Stimulated activated CD4-positive, alpha-beta T cell treated with anti-CD3 and anti-CD28 coated beads, TNF-alpha, amount 100 ng/mL, for 1 hour (primary cell): ENCODE measurements around the gene KLHL29.
A peak's percentile ranks its signal among the peaks of the same experiment; 100 is the strongest.
"Not testable (repeated sequence)": the region's sequence is repeated elsewhere in the genome, so short reads cannot be mapped to it uniquely, and the experiment has no call there.

ENCODE experiments used
- DNase-seq, 3 donors: peaks; one replicate each; pipeline ENCODE4 v3.0.0-alpha.2; 2020; ENCODE audit warnings: low read depth in 3 of 3, low spot score in 1 of 3

KLHL29 gene

GRCh38 chr2:23367760-23368159, 17.2 kb upstream of the KLHL29 start:
- DNase-seq = no peak

- no peak for DNase-seq
Observed at GRCh38 chr2:23373666-23374065, 11.3 kb upstream of the KLHL29 start.

GRCh38 chr2:23375448-23375847, 9.5 kb upstream of the KLHL29 start:
- DNase-seq = no peak

GRCh38 chr2:23376075-23376474, 8.9 kb upstream of the KLHL29 start:
- no peak for DNase-seq

GRCh38 chr2:23376972-23377371, 8.0 kb upstream of the KLHL29 start:
- DNase-seq = no peak

GRCh38 chr2:23377771-23378170, 7.2 kb upstream of the KLHL29 start:
- no peak for DNase-seq

- DNase-seq = no peak
Observed at GRCh38 chr2:23378496-23378895, 6.5 kb upstream of the KLHL29 start.

- DNase-seq = no peak
Observed at GRCh38 chr2:23379220-23379695, 5.7 kb upstream of the KLHL29 start.

GRCh38 chr2:23380562-23381065, 4.4 kb upstream of the KLHL29 start:
- DNase-seq = peak in 1 of 3 donors; percentile 22

- no peak for DNase-seq
Observed at GRCh38 chr2:23381084-23381483, 3.9 kb upstream of the KLHL29 start.

GRCh38 chr2:23381485-23381884, 3.5 kb upstream of the KLHL29 start:
- DNase-seq = no peak

GRCh38 chr2:23383100-23383499, 1.9 kb upstream of the KLHL29 start:
- no peak for DNase-seq

GRCh38 chr2:23385351-23385747, 370 bp downstream of the KLHL29 start:
- DNase-seq = peak in 1 of 3 donors; percentile 7

- DNase-seq = no peak
Observed at GRCh38 chr2:23385748-23386338, 864 bp downstream of the KLHL29 start.

GRCh38 chr2:23386339-23387220, 1.6 kb downstream of the KLHL29 start:
- peak in 1 of 3 donors; percentile 9 for DNase-seq

GRCh38 chr2:23387221-23387550, 2.2 kb downstream of the KLHL29 start:
- no peak for DNase-seq

- DNase-seq = no peak
Observed at GRCh38 chr2:23387845-23388244, 2.9 kb downstream of the KLHL29 start.

- no peak for DNase-seq
Observed at GRCh38 chr2:23388294-23388693, 3.3 kb downstream of the KLHL29 start.

GRCh38 chr2:23388756-23389514, 4.0 kb downstream of the KLHL29 start:
- DNase-seq = no peak

- DNase-seq = no peak
Observed at GRCh38 chr2:23390152-23390551, 5.2 kb downstream of the KLHL29 start.

GRCh38 chr2:23391237-23391736, 6.3 kb downstream of the KLHL29 start:
- not testable (repeated sequence) for DNase-seq
